Measurements from ENCODE around the gene RIPOR3.
"Not testable (repeated sequence)": the region's sequence is repeated elsewhere in the genome, so short reads cannot be mapped to it uniquely, and the experiment has no call there.

Gene RIPOR3

GRCh38 chr20:50703651-50704438 is 12.5 kb upstream of the RIPOR3 start:
- not testable (repeated sequence) for DNase-seq (ENCODE audit: low spot score)

DNA sequence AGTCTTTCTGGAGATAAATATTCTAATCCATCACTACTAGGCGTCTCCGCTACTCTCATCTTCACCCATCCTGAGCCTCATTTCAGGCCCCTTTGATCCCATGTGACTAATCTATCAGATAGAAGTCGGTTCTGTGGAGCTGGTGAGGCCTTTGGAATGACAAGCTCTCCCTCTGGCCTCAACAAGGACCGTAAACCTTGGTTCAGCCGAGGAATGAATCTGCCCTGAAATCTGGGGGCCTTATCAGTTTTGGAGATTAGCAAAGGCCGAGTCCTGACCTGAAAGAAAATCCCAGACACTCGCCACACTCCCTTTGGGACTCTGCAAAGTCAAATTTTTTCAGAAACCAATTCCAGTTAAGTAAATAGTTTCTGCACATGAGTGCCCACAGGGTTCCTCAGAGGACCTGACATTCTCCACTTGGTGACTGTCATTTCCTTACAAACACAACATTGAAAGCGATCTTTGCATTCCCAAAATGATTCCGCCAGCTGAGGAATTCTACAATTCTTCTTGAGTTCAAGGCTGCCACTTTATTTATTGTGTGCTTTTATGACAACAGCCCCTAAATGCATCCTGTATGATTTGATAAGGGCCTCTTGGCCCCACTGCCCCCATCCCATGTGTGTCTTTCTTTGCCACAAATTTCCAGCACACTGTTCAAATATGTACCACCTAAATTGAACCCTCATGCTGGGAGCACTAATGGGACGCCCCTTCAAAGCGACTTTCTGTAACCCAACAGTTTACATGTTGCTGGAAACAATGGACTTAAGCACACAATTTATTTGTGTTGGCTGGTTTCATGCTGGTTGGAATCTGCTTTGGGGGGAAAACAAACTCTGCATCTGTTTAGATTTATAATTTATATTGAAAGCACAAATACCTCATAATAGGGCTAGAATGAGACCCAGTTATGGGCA is 10.0 kb upstream of the RIPOR3 start:
- DNase-seq (ENCODE audit: low spot score) = no peak

DNA sequence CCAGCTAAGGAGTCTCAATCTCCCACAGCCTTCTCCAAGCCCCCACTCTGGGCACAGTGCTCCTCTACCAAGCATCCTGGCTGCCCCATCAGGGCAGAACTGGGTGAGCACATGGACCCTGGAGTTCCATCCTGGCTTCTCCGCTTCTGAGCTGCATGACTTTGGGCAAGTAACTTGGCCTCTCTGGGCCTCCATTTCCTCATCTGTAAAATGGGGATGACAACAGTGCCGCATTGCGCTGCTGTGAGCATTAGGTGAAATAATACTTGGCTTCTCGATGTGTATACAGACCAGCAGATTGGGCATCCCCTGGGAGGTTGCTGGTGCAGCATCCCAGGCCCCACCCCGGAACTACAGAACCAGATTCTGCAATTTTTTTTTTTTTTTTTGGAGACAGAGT is 8.3 kb upstream of the RIPOR3 start:
- no peak for DNase-seq (ENCODE audit: low spot score)

DNA sequence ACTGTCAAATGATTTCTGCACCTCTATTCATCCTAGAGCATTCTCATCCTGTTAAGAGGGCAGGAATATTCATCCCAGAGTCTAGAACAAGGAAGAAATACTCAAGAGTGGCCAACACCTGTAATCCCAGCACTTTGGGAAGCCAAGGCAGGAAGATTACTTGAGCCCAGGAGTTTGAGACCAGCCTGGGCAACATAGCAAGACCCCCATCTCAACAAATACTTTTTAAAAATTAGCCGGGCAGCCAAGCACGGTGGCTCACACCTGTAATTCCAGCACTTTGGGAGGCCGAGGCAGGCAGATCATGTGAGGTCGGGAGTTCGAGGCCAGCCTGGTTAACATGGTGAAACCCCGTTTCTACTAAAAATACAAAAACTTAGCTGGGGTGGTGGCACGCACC is 6.9 kb upstream of the RIPOR3 start:
- not testable (repeated sequence) for DNase-seq (ENCODE audit: low spot score)

DNA sequence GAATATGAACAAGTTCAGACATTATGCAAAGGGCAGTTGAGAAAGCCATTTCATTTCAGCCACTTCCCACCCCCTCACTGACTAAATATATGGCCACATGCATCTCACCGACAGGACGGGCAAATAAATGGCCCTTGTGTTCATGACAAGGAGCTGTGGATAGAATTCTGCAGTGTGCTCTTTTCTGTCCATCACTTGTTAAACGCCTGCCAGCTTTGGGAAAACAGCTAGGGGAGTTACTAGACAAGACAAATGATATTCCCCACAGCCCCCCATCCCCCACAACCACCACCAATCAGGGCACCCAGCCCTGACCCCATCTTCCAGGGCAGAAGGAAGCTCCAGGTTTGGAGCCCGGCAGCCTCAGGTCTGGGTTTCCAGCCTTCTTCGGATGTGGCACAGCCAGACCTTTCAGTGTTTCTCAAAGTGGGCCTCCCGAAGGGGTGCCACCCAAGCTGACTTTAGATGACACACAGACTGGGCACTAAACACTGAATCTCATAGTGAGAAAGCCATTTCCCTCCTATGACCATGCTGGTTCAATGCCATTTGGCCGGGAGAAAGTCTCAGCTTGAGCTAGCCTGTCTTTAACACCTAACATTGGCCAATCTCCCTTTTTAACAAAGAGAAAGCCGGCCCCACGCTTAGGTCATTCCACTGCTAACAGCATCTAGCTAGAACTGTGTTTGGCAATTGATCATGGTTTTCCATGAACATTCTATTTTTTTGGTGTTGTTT is 4.0 kb upstream of the RIPOR3 start:
- DNase-seq (ENCODE audit: low spot score) = peak; percentile 71

- no peak for DNase-seq (ENCODE audit: low spot score)
These were observed 3.2 kb upstream of the RIPOR3 start for GRCh38 chr20:50694379-50695134.

- DNase-seq (ENCODE audit: low spot score) = no peak
These were observed 1.7 kb upstream of the RIPOR3 start for GRCh38 chr20:50693001-50693400.

DNA sequence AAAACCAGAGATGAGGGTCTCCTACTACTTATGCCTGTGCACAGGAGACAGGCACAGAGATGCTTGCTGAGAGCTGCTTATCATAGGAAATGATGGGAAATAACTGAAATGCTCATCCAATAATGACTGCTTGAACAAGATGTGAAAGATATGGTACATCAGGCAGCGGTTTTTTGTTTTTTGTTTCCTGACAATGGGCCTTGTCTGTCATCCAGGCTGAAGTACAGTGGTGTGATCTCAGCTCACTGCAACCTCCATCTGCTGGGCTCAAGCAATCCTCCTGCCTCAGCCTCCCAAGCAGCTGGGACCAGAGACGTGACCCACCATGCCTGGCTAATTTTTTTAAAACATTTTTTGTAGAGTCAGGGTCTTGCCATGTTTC is 1.2 kb upstream of the RIPOR3 start:
- DNase-seq (ENCODE audit: low spot score) = no peak

DNA sequence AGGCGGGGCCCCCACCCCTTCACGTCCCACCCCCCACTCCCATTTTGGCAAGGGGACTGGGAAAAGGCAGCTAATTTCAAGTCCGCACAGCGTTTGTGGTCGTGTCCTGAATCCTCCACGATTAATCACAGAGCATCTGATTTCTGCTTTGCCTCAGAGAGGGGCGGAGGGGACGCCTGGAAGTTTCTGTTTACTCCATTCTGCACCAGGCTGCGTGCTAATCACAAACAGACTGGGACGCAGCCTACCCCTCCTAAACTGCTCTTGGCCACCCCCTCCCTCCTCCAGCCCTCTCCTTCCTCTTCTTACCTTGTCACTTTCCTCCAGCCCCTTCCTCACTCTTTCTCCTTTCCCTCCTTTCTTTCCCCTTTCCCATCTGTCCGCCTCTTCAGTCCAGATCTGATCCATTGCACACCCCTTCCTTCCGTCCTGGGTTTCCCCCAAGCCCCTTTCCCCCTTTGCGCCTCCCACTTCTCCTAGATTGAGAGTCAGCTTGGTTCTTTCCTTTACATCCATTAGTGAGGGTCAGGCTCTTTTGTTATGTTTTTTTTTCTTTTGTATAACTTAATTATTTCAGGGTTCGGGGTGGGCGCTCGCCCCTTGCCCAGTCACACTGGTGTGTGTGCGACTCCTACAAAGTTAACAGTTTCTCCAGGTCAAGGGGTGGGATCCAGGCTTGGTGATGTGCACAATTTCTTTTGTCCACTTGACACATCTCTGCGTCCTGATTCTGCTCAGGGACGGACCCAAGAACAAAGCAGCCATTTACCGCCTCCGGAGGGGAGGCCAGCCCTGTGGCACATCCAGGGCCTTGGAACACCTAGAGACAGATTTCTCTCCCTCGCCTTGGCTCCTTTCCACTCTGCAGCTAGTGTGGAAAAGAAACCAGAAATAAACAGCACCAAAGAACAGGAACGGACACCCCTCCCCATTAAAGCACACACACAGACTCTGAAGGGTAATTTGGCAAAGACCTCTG is 520 bp upstream of the RIPOR3 start:
- DNase-seq (ENCODE audit: low spot score) = no peak

- DNase-seq (ENCODE audit: low spot score) = no peak
These were observed 1.3 kb downstream of the RIPOR3 start for GRCh38 chr20:50689864-50690649.

GRCh38 chr20:50688256-50688975 is 2.9 kb downstream of the RIPOR3 start:
- no peak for DNase-seq (ENCODE audit: low spot score)

DNA sequence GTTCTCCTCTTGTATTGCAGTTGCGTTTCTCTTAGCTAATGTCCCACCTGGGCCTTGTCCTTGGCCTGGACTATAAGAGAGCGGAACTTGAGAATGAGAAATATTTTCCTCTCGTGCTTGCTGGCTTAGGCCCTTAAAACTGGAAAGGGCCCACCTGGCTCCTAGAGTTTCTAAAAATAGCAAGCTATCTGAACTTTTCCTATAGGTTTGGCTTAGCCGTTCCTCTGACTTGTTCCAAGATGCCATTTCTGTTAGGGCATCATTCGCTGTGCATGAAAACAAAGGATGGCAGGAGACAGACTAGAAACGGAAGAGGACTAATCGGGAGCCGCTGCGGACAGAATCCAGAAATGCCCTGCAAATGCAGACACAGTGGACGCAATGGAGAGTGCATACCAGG is 4.5 kb downstream of the RIPOR3 start:
- no peak for DNase-seq (ENCODE audit: low spot score)

DNA sequence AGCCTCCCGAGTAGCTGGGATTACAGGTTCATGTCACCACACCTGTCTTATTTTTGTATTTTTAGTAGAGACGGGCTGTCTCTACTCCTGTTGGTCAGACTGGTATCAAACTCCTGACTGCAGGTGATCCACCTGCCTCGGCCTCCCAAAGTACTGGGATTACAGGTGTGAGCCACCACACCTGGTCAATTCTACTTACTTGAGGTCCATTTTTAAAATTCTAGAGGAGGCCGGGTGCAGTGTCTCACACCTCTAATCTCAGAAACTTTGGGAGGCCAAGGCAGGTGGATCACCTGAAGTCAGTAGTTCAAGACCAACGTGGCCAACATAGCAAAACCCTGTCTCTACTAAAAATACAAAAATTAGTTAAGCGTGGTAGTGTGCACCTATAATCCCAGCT is 7.8 kb downstream of the RIPOR3 start:
- no peak for DNase-seq (ENCODE audit: low spot score)

DNA sequence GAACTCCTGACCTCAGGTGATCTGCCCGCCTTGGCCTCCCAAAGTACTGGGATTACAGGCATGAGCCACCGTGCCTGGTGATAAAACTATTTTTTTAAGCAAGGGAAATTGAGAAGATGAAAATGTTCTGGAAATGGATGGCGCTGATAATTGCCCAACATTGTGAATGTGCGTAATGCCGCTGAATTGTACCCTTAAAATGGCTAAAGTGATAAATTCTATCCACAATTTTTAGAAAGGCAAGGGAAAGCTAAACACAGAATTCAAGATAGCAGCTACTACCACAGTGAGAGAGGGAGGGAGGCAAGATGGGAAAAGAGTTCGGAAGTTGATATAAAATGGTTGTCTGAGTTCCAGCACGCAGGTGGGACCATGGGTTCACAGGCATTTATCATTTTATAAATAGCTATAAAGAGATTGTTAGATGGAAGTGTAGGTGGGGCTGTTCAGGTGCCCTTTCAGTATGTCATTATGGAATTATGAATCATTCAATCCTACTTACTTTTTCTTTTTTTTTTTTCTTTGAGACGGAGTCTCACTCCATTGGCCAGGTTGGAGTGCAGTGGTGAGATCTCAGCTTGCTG is 8.3 kb downstream of the RIPOR3 start:
- DNase-seq (ENCODE audit: low spot score) = no peak

DNA sequence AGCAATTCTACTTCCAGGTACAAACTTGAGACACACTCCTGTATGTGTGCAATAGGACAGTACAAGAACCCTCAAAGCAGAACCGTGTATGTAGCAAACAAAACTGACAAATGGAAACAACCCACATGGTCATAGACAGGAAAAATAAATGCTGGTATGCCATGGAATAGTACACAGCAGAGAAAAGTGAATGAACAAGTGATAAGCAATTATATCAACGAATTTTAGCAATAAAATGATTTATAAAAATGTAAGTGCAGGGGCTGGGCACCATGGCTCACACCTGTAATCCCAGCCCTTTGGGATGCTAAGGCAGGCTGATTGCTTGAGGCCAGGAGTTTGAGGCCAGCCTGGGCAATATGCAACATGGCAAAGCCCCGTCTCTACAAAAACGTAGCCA is 9.3 kb downstream of the RIPOR3 start:
- DNase-seq (ENCODE audit: low spot score) = no peak

GRCh38 chr20:50681359-50682064 is 9.8 kb downstream of the RIPOR3 start:
- no peak for DNase-seq (ENCODE audit: low spot score)

- DNase-seq (ENCODE audit: low spot score) = no peak
These were observed 11.0 kb downstream of the RIPOR3 start for GRCh38 chr20:50680105-50680960.
